Measurements from ENCODE around the gene CYP11A1.

Gene CYP11A1

GRCh38 chr15:74367296-74367854 is at the start of gene CYP11A1:
Gene CYP11A1, minus strand, starts transcription at chr15:74367646. Its CDS starts 61 bp downstream, at chr15:74367585.
- H3K4me3 ChIP-seq (ENCODE audit: low read depth, low read length), result no peak within 1 kb of the TSS
- DNase-seq (ENCODE audit: low read depth), result no peak
- in situ Hi-C loops (cut with HindIII; ENCODE audit: low sequenced_read_pairs), result no loop called here
- no peak for TF ChIP-seq CTCF (IDR thresholded peaks at IDR 0.05; ENCODE audit: low read depth, low read length, missing control alignments)

GRCh38 chr15:74417225-74417624 is 49.8 kb upstream of the CYP11A1 start:
- DNase-seq (ENCODE audit: low read depth), result no peak
- TF ChIP-seq CTCF (IDR thresholded peaks at IDR 0.05; ENCODE audit: low read depth, low read length, missing control alignments), result no peak
- H3K4me3 ChIP-seq (ENCODE audit: low read depth, low read length), result no peak overlapping the region
- in situ Hi-C loops (cut with HindIII; ENCODE audit: low sequenced_read_pairs), result no loop called here

- DNase-seq (ENCODE audit: low read depth), result no peak
- no peak overlapping the region for H3K4me3 ChIP-seq (ENCODE audit: low read depth, low read length)
- TF ChIP-seq CTCF (IDR thresholded peaks at IDR 0.05; ENCODE audit: low read depth, low read length, missing control alignments), result no peak
- in situ Hi-C loops (cut with HindIII; ENCODE audit: low sequenced_read_pairs), result no loop called here
These were observed 48.8 kb upstream of the CYP11A1 start for GRCh38 chr15:74415966-74416916.

- in situ Hi-C loops (cut with HindIII; ENCODE audit: low sequenced_read_pairs), result no loop called here
- DNase-seq (ENCODE audit: low read depth), result no peak
- no peak for TF ChIP-seq CTCF (IDR thresholded peaks at IDR 0.05; ENCODE audit: low read depth, low read length, missing control alignments)
- no peak overlapping the region for H3K4me3 ChIP-seq (ENCODE audit: low read depth, low read length)
These were observed 47.3 kb upstream of the CYP11A1 start for GRCh38 chr15:74414603-74415338.

GRCh38 chr15:74414081-74414580 is 46.7 kb upstream of the CYP11A1 start:
- in situ Hi-C loops (cut with HindIII; ENCODE audit: low sequenced_read_pairs), result no loop called here
- no peak overlapping the region for H3K4me3 ChIP-seq (ENCODE audit: low read depth, low read length)
- DNase-seq (ENCODE audit: low read depth), result no peak
- no peak for TF ChIP-seq CTCF (IDR thresholded peaks at IDR 0.05; ENCODE audit: low read depth, low read length, missing control alignments)

GRCh38 chr15:74413350-74414080 is 46.1 kb upstream of the CYP11A1 start:
- in situ Hi-C loops (cut with HindIII; ENCODE audit: low sequenced_read_pairs), result no loop called here
- TF ChIP-seq CTCF (IDR thresholded peaks at IDR 0.05; ENCODE audit: low read depth, low read length, missing control alignments), result no peak
- DNase-seq (ENCODE audit: low read depth), result no peak
- no peak overlapping the region for H3K4me3 ChIP-seq (ENCODE audit: low read depth, low read length)

All from astrocyte of the cerebellum (primary cell).